Measurements from ENCODE around the gene RADX.

DNA sequence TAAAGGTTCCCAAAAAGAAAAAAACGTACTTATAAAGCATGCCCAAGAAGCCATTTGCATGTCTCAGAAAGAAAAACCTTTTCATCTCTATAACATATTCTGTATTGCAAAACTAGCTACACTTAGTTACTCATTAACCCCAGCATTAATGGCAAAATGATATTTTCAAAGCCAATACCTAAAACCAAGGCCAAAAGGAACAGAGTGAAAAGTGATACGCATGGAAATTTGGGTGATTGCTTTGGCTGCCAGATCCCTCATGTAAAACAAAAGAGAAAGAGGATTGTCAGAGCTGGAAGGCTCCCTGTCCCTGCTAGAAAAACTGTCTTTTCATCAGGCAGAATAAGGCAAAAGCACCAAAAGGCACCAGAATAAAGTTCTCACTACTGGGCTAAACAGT is 46.8 kb upstream of the RADX start:
- TF ChIP-seq, protein P1, sequence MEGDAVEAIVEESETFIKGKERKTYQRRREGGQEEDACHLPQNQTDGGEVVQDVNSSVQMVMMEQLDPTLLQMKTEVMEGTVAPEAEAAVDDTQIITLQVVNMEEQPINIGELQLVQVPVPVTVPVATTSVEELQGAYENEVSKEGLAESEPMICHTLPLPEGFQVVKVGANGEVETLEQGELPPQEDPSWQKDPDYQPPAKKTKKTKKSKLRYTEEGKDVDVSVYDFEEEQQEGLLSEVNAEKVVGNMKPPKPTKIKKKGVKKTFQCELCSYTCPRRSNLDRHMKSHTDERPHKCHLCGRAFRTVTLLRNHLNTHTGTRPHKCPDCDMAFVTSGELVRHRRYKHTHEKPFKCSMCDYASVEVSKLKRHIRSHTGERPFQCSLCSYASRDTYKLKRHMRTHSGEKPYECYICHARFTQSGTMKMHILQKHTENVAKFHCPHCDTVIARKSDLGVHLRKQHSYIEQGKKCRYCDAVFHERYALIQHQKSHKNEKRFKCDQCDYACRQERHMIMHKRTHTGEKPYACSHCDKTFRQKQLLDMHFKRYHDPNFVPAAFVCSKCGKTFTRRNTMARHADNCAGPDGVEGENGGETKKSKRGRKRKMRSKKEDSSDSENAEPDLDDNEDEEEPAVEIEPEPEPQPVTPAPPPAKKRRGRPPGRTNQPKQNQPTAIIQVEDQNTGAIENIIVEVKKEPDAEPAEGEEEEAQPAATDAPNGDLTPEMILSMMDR (IDR thresholded peaks at IDR 0.05; ENCODE audit: low read length) = no peak
- TF ChIP-seq EZH2 (optimal IDR thresholded peaks at IDR 0.05; ENCODE audit: low read depth, low read length) = no peak
